DMS 273 (cell line): ENCODE results near the gene SHH.
"Not testable (repeated sequence)": the region's sequence is repeated elsewhere in the genome, so short reads cannot be mapped to it uniquely, and the experiment has no call there.

Experiments used
- DNase-seq: peaks from one replicate; lab custom pipeline; 2025; ENCODE audit not compliant: unreplicated experiment; lab: John Stamatoyannopoulos, UW

SHH gene

GRCh38 chr7:155843426-155844018, 31.3 kb upstream of the SHH start:
- no peak for DNase-seq

GRCh38 chr7:155842496-155843265, 30.4 kb upstream of the SHH start:
- DNase-seq = no peak

GRCh38 chr7:155840909-155841308, 28.6 kb upstream of the SHH start:
- DNase-seq = no peak

- DNase-seq = no peak
These were observed 28.1 kb upstream of the SHH start for GRCh38 chr7:155840262-155840885.

GRCh38 chr7:155839461-155839860, 27.2 kb upstream of the SHH start:
- DNase-seq = no peak

- DNase-seq = not testable (repeated sequence)
These were observed 26.0 kb upstream of the SHH start for GRCh38 chr7:155838312-155838711.

- no peak for DNase-seq
These were observed 24.8 kb upstream of the SHH start for GRCh38 chr7:155837126-155837479.

- DNase-seq = no peak
These were observed 24.2 kb upstream of the SHH start for GRCh38 chr7:155836216-155837125.

- no peak for DNase-seq
These were observed 23.4 kb upstream of the SHH start for GRCh38 chr7:155835446-155836215.

GRCh38 chr7:155834486-155835048, 22.3 kb upstream of the SHH start:
- DNase-seq = no peak

GRCh38 chr7:155833651-155834050, 21.4 kb upstream of the SHH start:
- DNase-seq = no peak

GRCh38 chr7:155832581-155832981, 20.3 kb upstream of the SHH start:
- no peak for DNase-seq

GRCh38 chr7:155831807-155832524, 19.7 kb upstream of the SHH start:
- DNase-seq = no peak

GRCh38 chr7:155830961-155831806, 18.9 kb upstream of the SHH start:
- DNase-seq = no peak

- DNase-seq = no peak
These were observed 17.7 kb upstream of the SHH start for GRCh38 chr7:155829796-155830470.

- DNase-seq = no peak
These were observed 13.1 kb upstream of the SHH start for GRCh38 chr7:155825336-155825735.

GRCh38 chr7:155824227-155824886, 12.1 kb upstream of the SHH start:
- no peak for DNase-seq

- no peak for DNase-seq
These were observed 9.6 kb upstream of the SHH start for GRCh38 chr7:155821851-155822250.
